ENCODE results near the gene GBA2.

Gene GBA2

GRCh38 chr9:35714579-35715252 lies 34.3 kb downstream of the GBA2 start:
- no peak for DNase-seq (ENCODE audit: low read depth)

GRCh38 chr9:35714123-35714522 lies 34.9 kb downstream of the GBA2 start:
- DNase-seq (ENCODE audit: low read depth): no peak

- DNase-seq (ENCODE audit: low read depth): no peak
Observed at GRCh38 chr9:35713578-35713977, 35.5 kb downstream of the GBA2 start.

- DNase-seq (ENCODE audit: low read depth): no peak
Observed at GRCh38 chr9:35712762-35713400, 36.1 kb downstream of the GBA2 start.

- no peak for DNase-seq (ENCODE audit: low read depth)
Observed at GRCh38 chr9:35711501-35712428, 37.3 kb downstream of the GBA2 start.

- DNase-seq (ENCODE audit: low read depth): no peak
Observed at GRCh38 chr9:35710818-35711500, 38.1 kb downstream of the GBA2 start.

- no peak for DNase-seq (ENCODE audit: low read depth)
Observed at GRCh38 chr9:35708146-35708545, 40.9 kb downstream of the GBA2 start.

GRCh38 chr9:35706951-35707350 lies 42.1 kb downstream of the GBA2 start:
- DNase-seq (ENCODE audit: low read depth): no peak

GRCh38 chr9:35705836-35706430 lies 43.1 kb downstream of the GBA2 start:
- no peak for DNase-seq (ENCODE audit: low read depth)

GRCh38 chr9:35705372-35705771 lies 43.7 kb downstream of the GBA2 start:
- DNase-seq (ENCODE audit: low read depth): no peak

GRCh38 chr9:35703906-35704672 lies 44.9 kb downstream of the GBA2 start:
- DNase-seq (ENCODE audit: low read depth): no peak

- DNase-seq (ENCODE audit: low read depth): no peak
Observed at GRCh38 chr9:35702696-35703095, 46.3 kb downstream of the GBA2 start.

- no peak for DNase-seq (ENCODE audit: low read depth)
Observed at GRCh38 chr9:35700942-35701341, 48.1 kb downstream of the GBA2 start.

GRCh38 chr9:35700031-35700430 lies 49.0 kb downstream of the GBA2 start:
- no peak for DNase-seq (ENCODE audit: low read depth)

- no peak for DNase-seq (ENCODE audit: low read depth)
Observed at GRCh38 chr9:35698231-35698630, 50.8 kb downstream of the GBA2 start.

GRCh38 chr9:35697486-35697885 lies 51.5 kb downstream of the GBA2 start:
- DNase-seq (ENCODE audit: low read depth): no peak

- peak; percentile 25 for DNase-seq (ENCODE audit: low read depth)
Observed at GRCh38 chr9:35696520-35697215, 52.4 kb downstream of the GBA2 start.

GRCh38 chr9:35695943-35696401 lies 53.1 kb downstream of the GBA2 start:
- DNase-seq (ENCODE audit: low read depth): no peak

GRCh38 chr9:35691757-35692301 lies 57.2 kb downstream of the GBA2 start:
- no peak for DNase-seq (ENCODE audit: low read depth)

GRCh38 chr9:35691334-35691650 lies 57.7 kb downstream of the GBA2 start:
- DNase-seq (ENCODE audit: low read depth): no peak
